ENCODE data around the gene FAM171A1.

FAM171A1 gene

GRCh38 chr10:15201589-15202300 is 169.3 kb downstream of the FAM171A1 start:
- DNase-seq = no peak

- no peak for DNase-seq
These were observed 170.5 kb downstream of the FAM171A1 start for GRCh38 chr10:15200626-15201025.

- peak; percentile 17 for DNase-seq
These were observed 173.2 kb downstream of the FAM171A1 start for GRCh38 chr10:15197911-15198310.

GRCh38 chr10:15197276-15197675 is 173.8 kb downstream of the FAM171A1 start:
- no peak for DNase-seq

GRCh38 chr10:15196021-15196834 is 174.9 kb downstream of the FAM171A1 start:
- peak; percentile 26 for DNase-seq

GRCh38 chr10:15189133-15189885 is 181.8 kb downstream of the FAM171A1 start:
- no peak for DNase-seq

- no peak for DNase-seq
These were observed 182.5 kb downstream of the FAM171A1 start for GRCh38 chr10:15188603-15189002.

- DNase-seq = no peak
These were observed 187.2 kb downstream of the FAM171A1 start for GRCh38 chr10:15183689-15184481.

GRCh38 chr10:15182540-15183207 is 188.4 kb downstream of the FAM171A1 start:
- no peak for DNase-seq

- DNase-seq = no peak
These were observed 189.4 kb downstream of the FAM171A1 start for GRCh38 chr10:15181576-15182156.

GRCh38 chr10:15180736-15181135 is 190.4 kb downstream of the FAM171A1 start:
- no peak for DNase-seq

- no peak for DNase-seq
These were observed 194.8 kb downstream of the FAM171A1 start for GRCh38 chr10:15176269-15176668.

GRCh38 chr10:15175587-15175986 is 195.5 kb downstream of the FAM171A1 start:
- DNase-seq = no peak

GRCh38 chr10:15172306-15172840 is 198.7 kb downstream of the FAM171A1 start:
- no peak for DNase-seq

- DNase-seq = no peak
These were observed 201.3 kb downstream of the FAM171A1 start for GRCh38 chr10:15169555-15170401.

- DNase-seq = peak; percentile 98
These were observed 202.1 kb downstream of the FAM171A1 start for GRCh38 chr10:15168786-15169554.

- DNase-seq = no peak
These were observed 202.8 kb downstream of the FAM171A1 start, which contains the start of gene NMT2 for GRCh38 chr10:15168291-15168785. Gene NMT2 (minus strand): TSS chr10:15168693. CDS start chr10:15168612, 81 bp downstream.

GRCh38 chr10:15167411-15168290 is 203.4 kb downstream of the FAM171A1 start:
- DNase-seq = peak; percentile 88

Measured in islet precursor cell (in vitro differentiated cells).